Coronary artery (tissue), 2 donors: Measurements from ENCODE around the gene ARNT2.
A peak's percentile ranks its signal among the peaks of the same experiment; 100 is the strongest.

ENCODE experiments used
- DNase-seq: peaks from one replicate; pipeline ENCODE4 v3.0.0-alpha.2; 2017; ENCODE audit warnings: low spot score
- H3K27ac ChIP-seq, 2 donors: fragments of 200-600 bp; sonication (generic); one replicate each; pipeline ENCODE4 v1.5.1; 2016 to 2019
- H3K4me3 ChIP-seq: fragments of 200-600 bp; sonication (generic); 2 replicates; pipeline ENCODE4 v1.5.1; 2016; ENCODE audit warnings: mild to moderate bottlenecking, moderate library complexity
- CTCF ChIP-seq: fragments of 200-600 bp; sonication (generic); IDR thresholded peaks from one replicate; pipeline ENCODE4 v1.5.1; 2019; ENCODE audit warnings: antibody characterized with exemption

ARNT2 gene

GRCh38 chr15:80556694-80557367 is 152.6 kb downstream of the ARNT2 start:
- H3K4me3 ChIP-seq = no peak overlapping the region
- no peak overlapping the region for H3K27ac ChIP-seq
- no peak for DNase-seq
- no peak for TF ChIP-seq CTCF

- no peak overlapping the region for H3K27ac ChIP-seq
- no peak for DNase-seq
- TF ChIP-seq CTCF = no peak
- H3K4me3 ChIP-seq = no peak overlapping the region
These were observed 153.5 kb downstream of the ARNT2 start for GRCh38 chr15:80557441-80558234.

GRCh38 chr15:80558631-80559319 is 154.6 kb downstream of the ARNT2 start:
- DNase-seq = no peak
- no peak overlapping the region for H3K27ac ChIP-seq
- no peak for TF ChIP-seq CTCF
- no peak overlapping the region for H3K4me3 ChIP-seq

- DNase-seq = no peak
- no peak for TF ChIP-seq CTCF
- Histone ChIP-seq H3K27ac (no peak overlapping the region), H3K4me3 (no peak overlapping the region)
These were observed 155.1 kb downstream of the ARNT2 start for GRCh38 chr15:80559320-80559693.

GRCh38 chr15:80559761-80560160 is 155.6 kb downstream of the ARNT2 start:
- no peak for TF ChIP-seq CTCF

GRCh38 chr15:80560601-80561400 is 156.6 kb downstream of the ARNT2 start:
- Histone ChIP-seq H3K4me3 (no peak overlapping the region), H3K27ac (no peak overlapping the region)
- no peak for TF ChIP-seq CTCF
- DNase-seq = peak; percentile 40

More at GRCh38 chr15:80559761-80560160, 155.6 kb downstream of the ARNT2 start:
- Histone ChIP-seq H3K4me3 (no peak overlapping the region), H3K27ac (no peak overlapping the region)
- no peak for DNase-seq
